H1 (cell line): ENCODE data around the gene LMX1A. TPM values are rescaled to one million over a fixed set of nuclear protein-coding genes. Genes with fewer than 3 reads are reported as not detected.

Experiments
- ASH2L ChIP-seq: fragments of 200-600, 300-600 bp; sonication (generic); IDR thresholded peaks from one replicate; pipeline ENCODE4 v1.7.1; 2017; ENCODE audit warnings: low read length
- HDAC6 ChIP-seq: IDR thresholded peaks from one replicate; pipeline ENCODE4 v1.7.1; 2012; ENCODE audit warnings: low read depth, mild to moderate bottlenecking, inconsistent platforms, low read length, moderate library complexity
- SP2 ChIP-seq: IDR thresholded peaks from 2 replicates; pipeline ENCODE4 v1.6.1; 2012; ENCODE audit warnings: mild to moderate bottlenecking, low read length, inconsistent platforms
- polyA plus RNA-seq, 7 experiments: library from polyadenylated mRNA; depleted of rRNA in 3 of 7; stranded (reverse) in 5 of 7; unstranded in 2 of 7; fragments of >200 nt in 5 of 7; fragments of 200-250 nt in 2 of 7; gene quantifications; 1 replicate in 5 of 7; 2 replicates in 1 of 7; 4 replicates in 1 of 7; pipeline versions ENCODE4 v1.2.1 to v1.2.3, GENCODE V29; 2011 to 2013; ENCODE audit warnings: missing spikeins in 2 of 7, mixed read lengths in 2 of 7
- total RNA-seq: library from RNA; stranded (reverse); fragmentation: NEBNext Ultra II Directional; extraction: Animal tissue kit (Norgen Biotek cat#: 25700); gene quantifications from 2 replicates; pipeline ENCODE4 v1.2.1, GENCODE V29; 2021

The LMX1A gene
- total and polyA plus RNA-seq, 2 of the 8 experiments (the other 6 are each of a cell fraction or from before 2014, with no cell fraction given): not detected

DNA sequence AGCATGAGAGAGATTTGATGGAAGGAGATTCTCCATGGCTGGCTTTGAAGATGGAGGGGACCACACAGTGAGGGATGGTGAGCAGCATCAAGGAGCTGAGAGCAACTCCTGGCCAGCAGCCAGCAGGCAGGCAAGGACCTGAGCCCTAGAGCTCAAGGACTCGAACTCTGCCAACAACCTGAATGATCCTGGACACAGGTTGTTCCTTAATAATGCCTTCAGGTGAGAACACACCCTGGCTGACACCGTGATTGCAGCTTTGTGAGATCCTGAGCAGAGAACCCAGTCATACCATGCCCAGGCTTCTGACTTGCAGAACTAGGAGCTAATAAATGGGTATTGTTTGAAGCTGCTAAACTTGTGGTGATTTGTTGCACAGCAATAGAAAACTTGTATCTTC lies 183.1 kb downstream of the LMX1A start (continued):
- TF ChIP-seq HDAC6 (no peak), ASH2L (no peak), SP2 (no peak)
